Peyer's patch (tissue), 4 donors: ENCODE measurements around the gene GINS3.

Experiments used
- CTCF ChIP-seq, 6 experiments: fragments of 450-650 bp in 4 of 6; fragments of 200-600 bp in 2 of 6; sonication (generic) in 1 of 6; IDR thresholded peaks; one replicate each; pipeline ENCODE4 v1.5.1; 2017 to 2019; ENCODE audit warnings: antibody characterized with exemption in 6 of 6, mild to moderate bottlenecking in 3 of 6, moderate library complexity in 1 of 6
- POLR2A ChIP-seq, 2 donors: fragments of 450-650 bp; IDR thresholded peaks; one replicate each; pipeline ENCODE4 v1.5.1; 2017; ENCODE audit warnings: antibody characterized with exemption in 2 of 2, mild to moderate bottlenecking in 2 of 2, moderate library complexity in 2 of 2

GRCh38 chr16:58366247-58367031 is 25.8 kb upstream of the GINS3 start:
- TF ChIP-seq CTCF (IDR thresholded peaks at IDR 0.05): no peak
- no peak for TF ChIP-seq POLR2A (IDR thresholded peaks at IDR 0.05)
